Ammon's horn (tissue), 1 donor: ENCODE measurements around the gene NPC1L1.
A peak's percentile ranks its signal among the peaks of the same experiment; 100 is the strongest.

ENCODE experiments used
- DNase-seq: peaks from one replicate; pipeline ENCODE4 v3.0.0-alpha.2; 2016; ENCODE audit warnings: low spot score

NPC1L1 gene

GRCh38 chr7:44471850-44472249 lies 69.3 kb downstream of the NPC1L1 start:
- peak; percentile 43 for DNase-seq

DNA sequence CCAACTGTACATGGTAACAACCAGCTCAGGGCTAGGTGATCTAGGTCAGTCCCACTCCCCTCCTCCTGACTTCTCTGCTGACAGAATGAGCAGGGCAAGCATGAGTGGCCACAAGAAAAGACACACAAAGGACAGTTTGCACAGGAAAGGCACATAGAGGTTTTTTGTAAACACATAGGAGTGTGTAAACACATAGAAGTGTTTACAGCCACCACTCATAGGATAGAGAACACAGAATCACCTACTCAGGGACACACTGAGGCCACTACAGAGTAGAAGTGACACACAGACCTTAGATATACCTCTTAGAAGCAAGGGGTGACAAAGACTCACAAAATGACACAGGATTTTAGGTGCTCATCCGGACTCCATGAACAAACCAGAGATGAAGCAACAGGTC lies 69.7 kb downstream of the NPC1L1 start:
- no peak for DNase-seq

- DNase-seq, result no peak
Measured at GRCh38 chr7:44470628-44471245, 70.4 kb downstream of the NPC1L1 start.

- no peak for DNase-seq
Measured at GRCh38 chr7:44470135-44470479, 71.0 kb downstream of the NPC1L1 start.

GRCh38 chr7:44469461-44470134 lies 71.5 kb downstream of the NPC1L1 start:
- no peak for DNase-seq

DNA sequence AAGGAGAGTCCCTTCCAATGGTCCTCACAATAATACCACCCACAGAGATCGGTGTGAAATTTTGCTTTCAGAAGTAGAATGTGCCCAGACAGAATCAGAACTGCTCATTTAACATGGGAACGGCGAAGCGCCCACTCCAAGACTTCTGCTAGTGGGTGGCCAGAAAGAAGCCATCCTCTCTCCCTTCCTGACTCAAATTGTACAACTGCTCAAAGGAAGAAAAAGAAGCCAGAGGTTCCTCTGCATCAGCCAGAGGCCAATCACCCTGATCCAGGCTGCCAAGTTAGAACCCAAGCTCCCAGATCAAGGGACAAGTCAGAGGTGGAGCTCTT lies 73.9 kb downstream of the NPC1L1 start:
- no peak for DNase-seq

- no peak for DNase-seq
Measured at GRCh38 chr7:44466300-44467216, 74.6 kb downstream of the NPC1L1 start.

DNA sequence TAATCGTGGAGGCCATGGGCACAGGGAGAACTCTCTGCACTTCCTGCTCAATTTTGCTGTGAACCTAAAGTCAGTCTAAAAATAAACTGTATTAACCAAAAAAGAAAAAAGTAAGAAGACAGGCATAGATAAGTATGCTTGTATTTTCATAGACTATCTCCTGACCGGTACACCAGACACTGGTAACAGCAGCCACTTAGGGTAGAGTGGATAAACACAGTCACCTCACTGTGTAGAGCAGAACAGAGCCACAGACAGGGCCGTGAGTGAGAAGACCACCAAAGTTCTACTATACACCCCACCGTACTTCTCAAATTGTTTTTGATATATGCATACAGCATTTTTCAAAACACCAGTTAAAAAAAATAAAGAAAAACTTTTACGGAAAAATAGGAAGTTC lies 75.6 kb downstream of the NPC1L1 start:
- no peak for DNase-seq

GRCh38 chr7:44463169-44463808 lies 77.8 kb downstream of the NPC1L1 start:
- DNase-seq, result no peak
